H1 (cell line): ENCODE measurements around the gene MRPS26. TPM values are rescaled to one million over a fixed set of nuclear protein-coding genes. Genes with fewer than 3 reads are reported as not detected.

ENCODE experiments used
- CTCF ChIA-PET: fragments of 300-600 bp; sonication (Branson Sonifier 250); formaldehyde crosslinking; loops from one replicate; lab custom pipeline; 2021; ENCODE audit not compliant: partially characterized antibody; lab: Charles Lee
- POLR2A ChIA-PET: fragments of 300-600 bp; sonication (Branson Sonifier 250); formaldehyde crosslinking; loops from one replicate; lab custom pipeline; 2021; ENCODE audit warnings: inconsistent platforms; ENCODE audit not compliant: partially characterized antibody; lab: Charles Lee
- DNase-seq, 2 experiments: peaks; one replicate each; pipeline versions ENCODE4 v3.0.0 to v3.0.0-alpha.2; 2010 to 2022; ENCODE audit warnings: low spot score in 2 of 2, low read depth in 1 of 2, mixed read lengths in 1 of 2
- FAIRE-seq: peaks from 2 replicates; lab custom pipeline; 2011; peaks lifted over from hg19 to GRCh38; lab: Jason Lieb, UNC
- H2AFZ ChIP-seq: 2 replicates; pipeline ENCODE4 v1.8.1; 2012; ENCODE audit warnings: low read length, inconsistent platforms
- H2AK5ac ChIP-seq: 2 replicates; pipeline ENCODE4 v1.6.1; 2013; ENCODE audit warnings: low read depth, low read length
- H2BK120ac ChIP-seq: replicated peaks from 2 replicates; pipeline ENCODE3; 2013; ENCODE audit warnings: low read depth, low read length, inconsistent platforms
- H2BK12ac ChIP-seq: 2 replicates; pipeline ENCODE4 v1.6.1; 2013; ENCODE audit warnings: low read depth, low read length
- H2BK15ac ChIP-seq: 2 replicates; pipeline ENCODE4 v1.6.1; 2013; ENCODE audit warnings: low read length
- H2BK20ac ChIP-seq: 2 replicates; pipeline ENCODE4 v1.6.1; 2013; ENCODE audit warnings: low read length
- H2BK5ac ChIP-seq: 2 replicates; pipeline ENCODE4 v1.6.1; 2013; ENCODE audit warnings: low read depth, low read length
- H3K14ac ChIP-seq: 2 replicates; pipeline ENCODE4 v1.6.1; 2013; ENCODE audit warnings: inconsistent platforms; ENCODE audit not compliant: insufficient read length
- H3K18ac ChIP-seq: 2 replicates; pipeline ENCODE4 v1.6.1; 2013; ENCODE audit warnings: low read length; ENCODE audit errors: extremely low read depth
- H3K23ac ChIP-seq: 2 replicates; pipeline ENCODE4 v1.6.1; 2013; ENCODE audit warnings: inconsistent platforms; ENCODE audit not compliant: insufficient read length
- H3K23me2 ChIP-seq: 2 replicates; pipeline ENCODE4 v1.6.1; 2013; ENCODE audit warnings: low read depth, low read length
- H3K27ac ChIP-seq: 2 replicates; pipeline ENCODE4 v1.6.1; 2011; ENCODE audit warnings: low read depth, low read length, inconsistent platforms
- H3K27me3 ChIP-seq, 4 experiments: replicated peaks in 1 of 4; 1 replicate in 1 of 4; 2 replicates in 3 of 4; pipeline versions ENCODE4 v1.6.1 to v1.8.1; 2011 to 2013; ENCODE audit warnings: low read length in 3 of 4, mild to moderate bottlenecking in 3 of 4, inconsistent platforms in 2 of 4, mixed read lengths in 2 of 4, moderate library complexity in 1 of 4; ENCODE audit not compliant: control insufficient read depth in 3 of 4, insufficient read depth in 3 of 4; ENCODE audit errors: extremely low read depth in 1 of 4
- H3K36me3 ChIP-seq, 4 experiments: 2 replicates each; pipeline versions ENCODE4 v1.6.1 to v1.8.1; 2011 to 2013; ENCODE audit warnings: mild to moderate bottlenecking in 4 of 4, low read length in 3 of 4, moderate library complexity in 2 of 4, control low read depth in 1 of 4, inconsistent platforms in 1 of 4; ENCODE audit not compliant: insufficient read depth in 4 of 4, control insufficient read depth in 2 of 4
- H3K4ac ChIP-seq: replicated peaks from 2 replicates; pipeline ENCODE3; 2013; ENCODE audit warnings: low read length, low read depth, mixed read lengths, inconsistent platforms; ENCODE audit not compliant: insufficient read length
- H3K4me1 ChIP-seq, 4 experiments: replicated peaks in 1 of 4; 1 replicate in 1 of 4; 2 replicates in 3 of 4; pipeline versions ENCODE4 v1.6.1 to v1.8.1; 2011 to 2013; ENCODE audit warnings: low read length in 3 of 4, inconsistent platforms in 2 of 4, mixed read lengths in 1 of 4; ENCODE audit not compliant: insufficient read depth in 4 of 4, control insufficient read depth in 3 of 4
- H3K4me2 ChIP-seq, 2 experiments: 2 replicates each; pipeline versions ENCODE4 v1.6.1 to v1.8.1; 2011 to 2013; ENCODE audit warnings: low read depth in 2 of 2, low read length in 2 of 2, control low read depth in 1 of 2, inconsistent platforms in 1 of 2, mild to moderate bottlenecking in 1 of 2; ENCODE audit not compliant: insufficient read depth in 1 of 2
- H3K4me3 ChIP-seq, 4 experiments: fragments of 200-600, 300-600 bp in 1 of 4; sonication (generic), shearing (Covaris generic), sonication (Bioruptor Twin) in 1 of 4; 2 replicates each; pipeline versions ENCODE4 v1.5.1 to v1.8.1; 2011 to 2016; ENCODE audit warnings: low read length in 4 of 4, low read depth in 3 of 4, control low read depth in 2 of 4, inconsistent platforms in 2 of 4, mild to moderate bottlenecking in 2 of 4, mixed read lengths in 1 of 4, moderate library complexity in 1 of 4; ENCODE audit not compliant: insufficient read depth in 2 of 4; ENCODE audit errors: extremely low read depth in 1 of 4
- H3K56ac ChIP-seq: replicated peaks from 2 replicates; pipeline ENCODE3; 2013; ENCODE audit warnings: low read depth, mild to moderate bottlenecking, mixed read lengths, low read length, inconsistent platforms; ENCODE audit not compliant: insufficient read length
- H3K79me1 ChIP-seq: 2 replicates; pipeline ENCODE4 v1.6.1; 2013; ENCODE audit warnings: low read depth, low read length, control low read depth
- H3K79me2 ChIP-seq, 2 experiments: 2 replicates each; pipeline versions ENCODE4 v1.6.1 to v1.8.1; 2012 to 2013; ENCODE audit warnings: low read length in 2 of 2, mild to moderate bottlenecking in 2 of 2, inconsistent platforms in 1 of 2; ENCODE audit not compliant: insufficient read depth in 2 of 2, control insufficient read depth in 1 of 2
- H3K9ac ChIP-seq, 4 experiments: replicated peaks in 1 of 4; 1 replicate in 1 of 4; 2 replicates in 3 of 4; pipeline versions ENCODE4 v1.6.1 to v1.8.1; 2011 to 2013; ENCODE audit warnings: low read depth in 3 of 4, low read length in 3 of 4, control low read depth in 2 of 4, mild to moderate bottlenecking in 2 of 4, moderate library complexity in 2 of 4, inconsistent platforms in 1 of 4; ENCODE audit errors: extremely low read depth in 1 of 4
- H3K9me3 ChIP-seq, 2 experiments: 2 replicates each; pipeline versions ENCODE4 v1.6.1 to v1.8.1; 2012 to 2013; ENCODE audit warnings: mild to moderate bottlenecking in 2 of 2, moderate library complexity in 2 of 2, control low read depth in 1 of 2, inconsistent platforms in 1 of 2, low read depth in 1 of 2, low read length in 1 of 2, mixed read lengths in 1 of 2; ENCODE audit not compliant: insufficient read depth in 2 of 2
- H4K20me1 ChIP-seq, 2 experiments: replicated peaks in 1 of 2; 2 replicates each; pipeline versions ENCODE3 to v1.8.1; 2011 to 2013; ENCODE audit warnings: inconsistent platforms in 2 of 2, low read length in 2 of 2, mild to moderate bottlenecking in 1 of 2; ENCODE audit not compliant: insufficient read depth in 2 of 2, control insufficient read depth in 1 of 2
- H4K5ac ChIP-seq: 2 replicates; pipeline ENCODE4 v1.6.1; 2013; ENCODE audit warnings: low read length, low read depth, mixed read lengths, inconsistent platforms; ENCODE audit not compliant: insufficient read length
- H4K8ac ChIP-seq: 2 replicates; pipeline ENCODE4 v1.8.0; 2013; ENCODE audit warnings: mild to moderate bottlenecking, moderate library complexity, low read length, inconsistent platforms; ENCODE audit not compliant: insufficient read depth; ENCODE audit errors: extremely low read depth
- H4K91ac ChIP-seq: replicated peaks from 2 replicates; pipeline ENCODE3; 2013; ENCODE audit warnings: low read length, mixed read lengths, inconsistent platforms; ENCODE audit not compliant: insufficient read length
- ASH2L ChIP-seq: fragments of 200-600, 300-600 bp; sonication (generic); IDR thresholded peaks from one replicate; pipeline ENCODE4 v1.7.1; 2017; ENCODE audit warnings: low read length
- ATF3 ChIP-seq: IDR thresholded peaks from 2 replicates; pipeline ENCODE4 v1.6.1; 2011; ENCODE audit warnings: low read depth, mild to moderate bottlenecking, low read length; ENCODE audit not compliant: insufficient read depth
- CBX8 ChIP-seq: fragments of 300-800, 300-1000 bp; sonication (generic); IDR thresholded peaks from 2 replicates; pipeline ENCODE4 v1.7.1; 2016; ENCODE audit warnings: low read depth, low read length, borderline replicate concordance
- CREB1 ChIP-seq: IDR thresholded peaks from 2 replicates; pipeline ENCODE4 v1.6.1; 2012; ENCODE audit warnings: inconsistent platforms
- HDAC2 ChIP-seq, 2 experiments: fragments of 300-600 bp in 1 of 2; sonication (generic) in 1 of 2; IDR thresholded peaks; 2 replicates each; pipeline ENCODE4 v1.6.1; 2011 to 2012; ENCODE audit warnings: low read depth in 2 of 2, low read length in 2 of 2, mild to moderate bottlenecking in 2 of 2, moderate library complexity in 2 of 2, borderline replicate concordance in 1 of 2, inconsistent platforms in 1 of 2
- KDM4A ChIP-seq: IDR thresholded peaks from one replicate; pipeline ENCODE4 v1.7.1; 2012; ENCODE audit warnings: low read depth, mild to moderate bottlenecking, moderate library complexity, low read length, inconsistent platforms; ENCODE audit not compliant: severe bottlenecking
- MAX ChIP-seq: IDR thresholded peaks from 2 replicates; pipeline ENCODE4 v1.6.1; 2012; ENCODE audit warnings: inconsistent platforms
- POLR2AphosphoS5 ChIP-seq: IDR thresholded peaks from 2 replicates; pipeline ENCODE4 v1.6.1; 2011; ENCODE audit warnings: low read depth, low read length
- RXRA ChIP-seq: IDR thresholded peaks from 2 replicates; pipeline ENCODE4 v1.6.1; 2011; ENCODE audit warnings: low read depth, mild to moderate bottlenecking, low read length, moderate library complexity; ENCODE audit not compliant: insufficient read depth
- SAP30 ChIP-seq: fragments of 300-600 bp; sonication (generic); IDR thresholded peaks from 2 replicates; pipeline ENCODE4 v1.7.1; 2012; ENCODE audit warnings: low read length, moderate library complexity, mild to moderate bottlenecking, inconsistent platforms; ENCODE audit not compliant: insufficient read depth, insufficient replicate concordance
- SIN3A ChIP-seq, 2 experiments: IDR thresholded peaks in 1 of 2; conservative IDR thresholded peaks in 1 of 2; 2 replicates each; pipeline ENCODE4 v1.6.1; 2011 to 2012; ENCODE audit warnings: low read length in 2 of 2, improper control_type of control experiment in 1 of 2, low read depth in 1 of 2, mild to moderate bottlenecking in 1 of 2
- SIX5 ChIP-seq: IDR thresholded peaks from 2 replicates; pipeline ENCODE4 v1.6.1; 2011; ENCODE audit warnings: mild to moderate bottlenecking, low read depth, low read length
- SP1 ChIP-seq: IDR thresholded peaks from 2 replicates; pipeline ENCODE4 v1.6.1; 2011; ENCODE audit warnings: low read depth, low read length
- WGBS, 2 experiments: shearing (Covaris generic) in 1 of 2; methylation state at CpG; one replicate each; pipeline versions ENCODE4 v1.1.6 to v1.1.7; 2013 to 2015; ENCODE audit warnings: low lambda C conversion rate in 2 of 2, mixed read lengths in 2 of 2, inconsistent platforms in 1 of 2, low coverage in 1 of 2, missing lambda C conversion rate in 1 of 2; ENCODE audit not compliant: insufficient replicate concordance in 2 of 2, insufficient coverage in 1 of 2, insufficient read length in 1 of 2; ENCODE audit errors: extremely low coverage in 1 of 2, missing lambda C conversion rate in 1 of 2; 5-methylcytosine and 5-hydroxymethylcytosine counted together
- polyA plus RNA-seq, 7 experiments: library from polyadenylated mRNA; depleted of rRNA in 3 of 7; stranded (reverse) in 5 of 7; unstranded in 2 of 7; fragments of >200 nt in 5 of 7; fragments of 200-250 nt in 2 of 7; gene quantifications; 1 replicate in 5 of 7; 2 replicates in 1 of 7; 4 replicates in 1 of 7; pipeline versions ENCODE4 v1.2.1 to v1.2.3, GENCODE V29; 2011 to 2013; ENCODE audit warnings: missing spikeins in 2 of 7, mixed read lengths in 2 of 7
- total RNA-seq: library from RNA; stranded (reverse); fragmentation: NEBNext Ultra II Directional; extraction: Animal tissue kit (Norgen Biotek cat#: 25700); gene quantifications from 2 replicates; pipeline ENCODE4 v1.2.1, GENCODE V29; 2021

MRPS26 gene
- total and polyA plus RNA-seq, 2 of the 8 experiments (the other 6 are each of a cell fraction or from before 2014, with no cell fraction given) = 83.6 to 103 TPM

- no peak overlapping the region for H3K27ac ChIP-seq
- CTCF ChIA-PET = interaction anchor here (0.6 to 4.6 kb wide), 4 partner anchors 11 to 943 kb away, joined by 3 to 23 read pairs (median 11); no protein-coding TSS in a partner anchor
- peaks cover 3% of the 10 kb centered on the region; the same call in 1 of the 2 replicates for H3K23me2 ChIP-seq
- DNase-seq (no peak), FAIRE-seq (no peak)
- H3K4me1 ChIP-seq = peaks cover 0 to 8% (median 3%) of the 10 kb centered on the region in 4 experiments; a peak in 5 of 7 replicates
- no peak overlapping the region for H2BK15ac ChIP-seq
- H2BK12ac ChIP-seq = no peak overlapping the region
- H2BK120ac ChIP-seq = no peak overlapping the region
- H3K23ac ChIP-seq = no peak overlapping the region
- POLR2A ChIA-PET = interaction anchor here (0.8 kb wide), 1 partner anchor 22 kb away, joined by 5 read pairs; no protein-coding TSS in a partner anchor
- no peak overlapping the region for H2BK5ac ChIP-seq
- H3K79me2 ChIP-seq = no peaks in the 10 kb centered on the region
- H4K8ac ChIP-seq = no peak overlapping the region; the same call in 1 of the 2 replicates
- peaks cover 0 to 2% of the 10 kb centered on the region in 2 experiments; a peak in 1 of 4 replicates for H3K9me3 ChIP-seq
- no peak overlapping the region for H3K56ac ChIP-seq
- H3K27me3 ChIP-seq = peaks cover 11 to 27% (median 22%) of the 10 kb centered on the region in 4 experiments
- H4K91ac ChIP-seq = no peak overlapping the region
- H3K4me2 ChIP-seq = no peak overlapping the region
- H2AK5ac ChIP-seq = no peak overlapping the region
- no peak overlapping the region for H2AFZ ChIP-seq
- no peak overlapping the region for H3K18ac ChIP-seq
- no peak overlapping the region for H3K4ac ChIP-seq
- no peak overlapping the region for H2BK20ac ChIP-seq
- H3K9ac ChIP-seq = no peak overlapping the region
- no peaks in the 10 kb centered on the region for H3K79me1 ChIP-seq
- no peak overlapping the region for H3K4me3 ChIP-seq
- H3K36me3 ChIP-seq = no peaks in the 10 kb centered on the region
- 94% methylated on average over 8 of the region's 8 CpGs; no CpG with 5 or more reads in 1 of the 2 experiments for WGBS, 2 experiments
- H4K20me1 ChIP-seq = no peaks in the 10 kb centered on the region
- no peak overlapping the region for H3K14ac ChIP-seq
- H4K5ac ChIP-seq = no peak overlapping the region
- TF ChIP-seq ASH2L (no peak), KDM4A (no peak), ATF3 (no peak), CREB1 (no peak), RXRA (no peak), SIX5 (no peak), HDAC2 (IDR thresholded peaks at IDR 0.05; ENCODE audit: borderline replicate concordance in 1 of 2, low read depth in 2 of 2, low read length in 2 of 2) (no peak), CBX8 (no peak), SAP30 (no peak), MAX (no peak), POLR2AphosphoS5 (no peak), SP1 (no peak), SIN3A (conservative IDR thresholded peaks at IDR 0.05 in 1 of 2, IDR thresholded peaks at IDR 0.05 in 1 of 2; ENCODE audit: low read depth in 1 of 2, low read length in 2 of 2) (no peak)
Observed at GRCh38 chr20:3068075-3068474, 22.2 kb downstream of the MRPS26 start.
